Smooth muscle cell of the pulmonary artery (primary cell): ENCODE data around the gene LYPD6B. TPM values are rescaled to one million over a fixed set of nuclear protein-coding genes. Genes with fewer than 3 reads are reported as not detected.

ENCODE experiments used
- total RNA-seq: library from RNA; depleted of rRNA; stranded (reverse); fragments of >200 nt; gene quantifications from 2 replicates; pipeline ENCODE4 v1.2.3, GENCODE V29; 2014

Gene LYPD6B, protein sequence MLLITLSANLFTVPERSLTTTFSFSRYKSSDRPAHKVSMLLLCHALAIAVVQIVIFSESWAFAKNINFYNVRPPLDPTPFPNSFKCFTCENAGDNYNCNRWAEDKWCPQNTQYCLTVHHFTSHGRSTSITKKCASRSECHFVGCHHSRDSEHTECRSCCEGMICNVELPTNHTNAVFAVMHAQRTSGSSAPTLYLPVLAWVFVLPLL
- total RNA-seq = 0.10 and 0.20 TPM in 2 replicates

GRCh38 chr2:149038442-149039212, at the start of gene LYPD6B:
Gene LYPD6B, plus strand, starts transcription at chr2:149038699. Its CDS starts 92,250 bp downstream, at chr2:149130949.

Other genes with a start within 250 kb of the LYPD6B start
- 0.10 and 0.13 TPM in 2 replicates for gene KIF5C, start 163.5 kb upstream of the LYPD6B start, total RNA-seq